Naive thymus-derived CD4-positive, alpha-beta T cell (primary cell): ENCODE measurements around the gene USP13. TPM values are rescaled to one million over a fixed set of nuclear protein-coding genes. Genes with fewer than 3 reads are reported as not detected.
A peak's percentile ranks its signal among the peaks of the same experiment; 100 is the strongest.

Experiments used
- ATAC-seq: fragments of 150-1000 bp; cut with Tn5 transposase; 2 replicates; pipeline ENCODE4 v1.10.0; 2021; ENCODE audit warnings: mild to moderate bottlenecking, moderate library complexity
- CTCF ChIA-PET: fragments of 350-600 bp; sonication (Branson Sonifier 250); formaldehyde crosslinking; loops from one replicate; lab custom pipeline; 2021; ENCODE audit warnings: antibody characterized with exemption; lab: Charles Lee
- POLR2A ChIA-PET: fragments of 350-600 bp; sonication (Branson Sonifier 250); formaldehyde crosslinking; loops from one replicate; lab custom pipeline; 2021; ENCODE audit warnings: antibody characterized with exemption, inconsistent platforms; lab: Charles Lee
- DNase-seq, 9 donors: peaks; one replicate each; pipeline versions ENCODE4 v3.0.0 to v3.0.0-alpha.2; 2020 to 2022; ENCODE audit warnings: mixed read lengths in 1 of 9
- H3K27ac ChIP-seq: one replicate; pipeline ENCODE4 v1.7.0; 2013; ENCODE audit warnings: mild to moderate bottlenecking, low read depth, low read length, moderate library complexity
- H3K27me3 ChIP-seq, 2 donors: one replicate each; pipeline ENCODE4 v1.7.0; 2013; ENCODE audit warnings: low read length in 2 of 2, mild to moderate bottlenecking in 2 of 2, moderate library complexity in 2 of 2; ENCODE audit not compliant: control insufficient read depth in 2 of 2, insufficient read depth in 2 of 2
- H3K36me3 ChIP-seq, 3 experiments: 1 replicate in 2 of 3; 2 replicates in 1 of 3; pipeline ENCODE4 v1.7.0; 2013; ENCODE audit warnings: low read length in 3 of 3, mild to moderate bottlenecking in 3 of 3, moderate library complexity in 1 of 3; ENCODE audit not compliant: insufficient read depth in 3 of 3, control insufficient read depth in 2 of 3
- H3K4me1 ChIP-seq, 2 donors: one replicate each; pipeline ENCODE4 v1.7.0; 2013; ENCODE audit warnings: low read length in 2 of 2, mild to moderate bottlenecking in 2 of 2, moderate library complexity in 1 of 2; ENCODE audit not compliant: control insufficient read depth in 2 of 2, insufficient read depth in 2 of 2
- H3K4me3 ChIP-seq: 2 replicates; pipeline ENCODE4 v1.7.0; 2013; ENCODE audit warnings: mild to moderate bottlenecking, low read length
- H3K9me3 ChIP-seq, 3 experiments: 1 replicate in 2 of 3; 2 replicates in 1 of 3; pipeline ENCODE4 v1.7.0; 2013; ENCODE audit warnings: low read length in 3 of 3; ENCODE audit not compliant: control insufficient read depth in 2 of 3
- H3K27ac Mint-ChIP-seq, 9 donors: one replicate each; pipeline ENCODE4 v1.8.0; 2020 to 2022; ENCODE audit warnings: mixed read lengths in 9 of 9, mild to moderate bottlenecking in 8 of 9, moderate library complexity in 5 of 9, inconsistent platforms in 2 of 9
- H3K27me3 Mint-ChIP-seq, 5 donors: one replicate each; pipeline ENCODE4 v1.8.0; 2021 to 2022; ENCODE audit warnings: mixed read lengths in 5 of 5, mild to moderate bottlenecking in 1 of 5
- H3K36me3 Mint-ChIP-seq, 5 donors: one replicate each; pipeline ENCODE4 v1.8.0; 2020 to 2022; ENCODE audit warnings: mixed read lengths in 5 of 5, mild to moderate bottlenecking in 3 of 5, inconsistent platforms in 1 of 5
- H3K4me1 Mint-ChIP-seq, 7 donors: one replicate each; pipeline ENCODE4 v1.8.0; 2020 to 2022; ENCODE audit warnings: mixed read lengths in 7 of 7, mild to moderate bottlenecking in 3 of 7, inconsistent platforms in 1 of 7
- H3K4me3 Mint-ChIP-seq, 10 donors: one replicate each; pipeline ENCODE4 v1.8.0; 2020 to 2022; ENCODE audit warnings: mild to moderate bottlenecking in 10 of 10, mixed read lengths in 10 of 10, moderate library complexity in 6 of 10, inconsistent platforms in 2 of 10
- H3K9me3 Mint-ChIP-seq, 11 donors: one replicate each; pipeline ENCODE4 v1.8.0; 2020 to 2022; ENCODE audit warnings: mixed read lengths in 11 of 11, mild to moderate bottlenecking in 4 of 11, inconsistent platforms in 1 of 11, moderate library complexity in 1 of 11
- intact Hi-C, 2 donors: fragments of 100-400 bp; cut with micrococcal nuclease; formaldehyde crosslinking; loops; one replicate each; pipeline ENCODE4 v1.15.1; 2023
- polyA plus RNA-seq, 2 donors: library from polyadenylated mRNA; unstranded; fragments of 300-500 nt; fragmentation: Illumina TruSeq; gene quantifications; one replicate each; pipeline ENCODE4 v1.2.3, GENCODE V29; 2021
- total RNA-seq, 6 experiments: library from RNA in 5 of 6; stranded (reverse) in 5 of 6; gene quantifications; 1 replicate in 5 of 6; 2 replicates in 1 of 6; pipeline ENCODE4 v1.2.3 and lab custom pipeline; 2021 to 2026

USP13 gene
- total and polyA plus RNA-seq, 7 experiments from 2014 or later: 5.7 to 9.1 (median 7.7) TPM

GRCh38 chr3:179606534-179607085, 46.2 kb upstream of the USP13 start:
- H3K27ac ChIP-seq: no peak overlapping the region
- no peaks in the 10 kb centered on the region for H3K9me3 ChIP-seq
- DNase-seq (no peak), ATAC-seq (no peak)
- Mint-ChIP-seq H3K27ac (peak overlapping the region in 6 of 9 donors; percentile 21 to 72 (median 36)), H3K4me3 (peak overlapping the region in 9 of 10 donors; percentile 25 to 70 (median 44)), H3K4me1 (peaks cover 24 to 68% (median 52%) of the 10 kb centered on the region in 7 donors), H3K27me3 (no peaks in the 10 kb centered on the region), H3K9me3 (no peaks in the 10 kb centered on the region), H3K36me3 (peaks cover 0 to 17% (median 12%) of the 10 kb centered on the region in 5 donors)
- no peaks in the 10 kb centered on the region for H3K27me3 ChIP-seq
- POLR2A ChIA-PET: interaction anchor here (1.1 kb wide), 1 partner anchor 9 kb away, joined by 3 read pairs; no protein-coding TSS in a partner anchor
- peaks cover 0 to 14% (median 2%) of the 10 kb centered on the region in 3 experiments for H3K36me3 ChIP-seq
- no peak overlapping the region for H3K4me3 ChIP-seq
- intact Hi-C loops: no loop called here
- H3K4me1 ChIP-seq: peaks cover 15 to 25% of the 10 kb centered on the region in 2 donors
- CTCF ChIA-PET: no interaction called here

- H3K27me3 ChIP-seq: no peaks in the 10 kb centered on the region
- peaks cover 0 to 13% (median 0%) of the 10 kb centered on the region in 3 experiments for H3K36me3 ChIP-seq
- CTCF ChIA-PET: no interaction called here
- H3K36me3 Mint-ChIP-seq: peaks cover 0 to 20% (median 12%) of the 10 kb centered on the region in 5 donors
- POLR2A ChIA-PET: interaction anchor here (0.6 kb wide), 1 partner anchor 1376 kb away, joined by 3 read pairs; no protein-coding TSS in a partner anchor
- peak overlapping the region in 5 of 9 donors; percentile 36 to 95 (median 62) for H3K27ac Mint-ChIP-seq
- H3K4me3 ChIP-seq: no peak overlapping the region
- no peaks in the 10 kb centered on the region for H3K9me3 Mint-ChIP-seq
- DNase-seq (peak in 1 of 9 donors; percentile 24), ATAC-seq (no peak)
- H3K9me3 ChIP-seq: no peaks in the 10 kb centered on the region
- peak overlapping the region in 2 of 10 donors; percentile 12 to 89 for H3K4me3 Mint-ChIP-seq
- H3K27me3 Mint-ChIP-seq: no peaks in the 10 kb centered on the region
- intact Hi-C loops: loop anchor here in 1 of 2 donors (1.0 kb wide), 3 partner anchors 44 to 993 kb away; partner anchors contain the start of genes TTC14 and USP13
- peaks cover 5 to 10% of the 10 kb centered on the region in 2 donors for H3K4me1 ChIP-seq
- H3K4me1 Mint-ChIP-seq: peaks cover 26 to 63% (median 57%) of the 10 kb centered on the region in 7 donors
- H3K27ac ChIP-seq: no peak overlapping the region
These were observed 43.7 kb upstream of the USP13 start for GRCh38 chr3:179608931-179609720.

GRCh38 chr3:179610066-179610465, 42.8 kb upstream of the USP13 start:
- Mint-ChIP-seq H3K27ac (peak overlapping the region in 1 of 9 donors; percentile 76), H3K36me3 (peaks cover 0 to 20% (median 12%) of the 10 kb centered on the region in 5 donors), H3K27me3 (no peaks in the 10 kb centered on the region), H3K9me3 (no peaks in the 10 kb centered on the region), H3K4me1 (peaks cover 23 to 53% (median 49%) of the 10 kb centered on the region in 7 donors), H3K4me3 (no peak overlapping the region)
- CTCF ChIA-PET: no interaction called here
- Histone ChIP-seq H3K9me3 (no peaks in the 10 kb centered on the region), H3K27me3 (no peaks in the 10 kb centered on the region), H3K36me3 (peaks cover 0 to 6% (median 0%) of the 10 kb centered on the region in 3 experiments), H3K27ac (no peak overlapping the region), H3K4me3 (no peak overlapping the region), H3K4me1 (peaks cover 4 to 8% of the 10 kb centered on the region in 2 donors)
- ATAC-seq (no peak), DNase-seq (no peak)
- POLR2A ChIA-PET: interaction anchor here (0.7 kb wide), 1 partner anchor 63 kb away, joined by 3 read pairs; no protein-coding TSS in a partner anchor
- intact Hi-C loops: no loop called here

GRCh38 chr3:179613807-179614206, 39.0 kb upstream of the USP13 start:
- H3K27ac Mint-ChIP-seq: no peak overlapping the region
- H3K4me1 ChIP-seq: peaks cover 0 to 4% of the 10 kb centered on the region in 2 donors
- intact Hi-C loops: no loop called here
- ATAC-seq (no peak), DNase-seq (no peak)
- H3K36me3 ChIP-seq: peaks cover 0 to 16% (median 3%) of the 10 kb centered on the region in 3 experiments
- ChIA-PET CTCF (no interaction called here), POLR2A (interaction anchor here (1.3 kb wide), 1 partner anchor 9 kb away, joined by 3 read pairs; the partner anchor contains the start of genes MRPL47 and NDUFB5)
- peaks cover 10 to 29% (median 25%) of the 10 kb centered on the region in 7 donors for H3K4me1 Mint-ChIP-seq
- H3K27ac ChIP-seq: no peak overlapping the region
- H3K27me3 ChIP-seq: no peaks in the 10 kb centered on the region
- H3K27me3 Mint-ChIP-seq: no peaks in the 10 kb centered on the region
- H3K9me3 ChIP-seq: no peaks in the 10 kb centered on the region
- H3K9me3 Mint-ChIP-seq: no peaks in the 10 kb centered on the region
- H3K36me3 Mint-ChIP-seq: peaks cover 0 to 23% (median 18%) of the 10 kb centered on the region in 5 donors
- H3K4me3 Mint-ChIP-seq: no peak overlapping the region
- no peak overlapping the region for H3K4me3 ChIP-seq

- CTCF ChIA-PET: no interaction called here
- ATAC-seq (no peak), DNase-seq (no peak)
- no peak overlapping the region for H3K27ac Mint-ChIP-seq
- POLR2A ChIA-PET: interaction anchor here (0.8 to 1.5 kb wide), 3 partner anchors 9 to 12 kb away, joined by 3 to 4 read pairs (median 3); partner anchors contain the start of genes MRPL47 and NDUFB5
- no peak overlapping the region for H3K27ac ChIP-seq
- no peaks in the 10 kb centered on the region for H3K9me3 ChIP-seq
- no peaks in the 10 kb centered on the region for H3K4me1 ChIP-seq
- intact Hi-C loops: no loop called here
- H3K4me3 Mint-ChIP-seq: no peak overlapping the region
- no peak overlapping the region for H3K4me3 ChIP-seq
- peaks cover 0 to 31% (median 27%) of the 10 kb centered on the region in 5 donors for H3K36me3 Mint-ChIP-seq
- no peaks in the 10 kb centered on the region for H3K27me3 Mint-ChIP-seq
- H3K27me3 ChIP-seq: no peaks in the 10 kb centered on the region
- H3K4me1 Mint-ChIP-seq: peaks cover 2 to 16% (median 10%) of the 10 kb centered on the region in 7 donors
- H3K36me3 ChIP-seq: peaks cover 0 to 17% (median 4%) of the 10 kb centered on the region in 3 experiments
- no peaks in the 10 kb centered on the region for H3K9me3 Mint-ChIP-seq
These were observed 37.2 kb upstream of the USP13 start for GRCh38 chr3:179615458-179616173.

- ATAC-seq (no peak), DNase-seq (no peak)
- Mint-ChIP-seq H3K27ac (peak overlapping the region in 1 of 9 donors; percentile 14), H3K36me3 (peaks cover 3 to 53% (median 43%) of the 10 kb centered on the region in 5 donors), H3K27me3 (no peaks in the 10 kb centered on the region), H3K9me3 (no peaks in the 10 kb centered on the region), H3K4me1 (peaks cover 0 to 2% (median 0%) of the 10 kb centered on the region in 7 donors), H3K4me3 (no peak overlapping the region)
- CTCF ChIA-PET: interaction anchor here (0.7 kb wide), 1 partner anchor 28 kb away, joined by 3 read pairs; no protein-coding TSS in a partner anchor
- no peak overlapping the region for H3K27ac ChIP-seq
- no peaks in the 10 kb centered on the region for H3K4me1 ChIP-seq
- no peak overlapping the region for H3K4me3 ChIP-seq
- no peaks in the 10 kb centered on the region for H3K27me3 ChIP-seq
- peaks cover 3 to 49% (median 4%) of the 10 kb centered on the region in 3 experiments for H3K36me3 ChIP-seq
- H3K9me3 ChIP-seq: no peaks in the 10 kb centered on the region
- POLR2A ChIA-PET: no interaction called here
- intact Hi-C loops: no loop called here
These were observed 30.8 kb upstream of the USP13 start for GRCh38 chr3:179622023-179622422.
